Activated CD4-positive, alpha-beta memory T cell treated with anti-CD3 and anti-CD28 coated beads for 36 hours (primary cell): Measurements from ENCODE around the gene WIPI1. TPM values are rescaled to one million over a fixed set of nuclear protein-coding genes. Genes with fewer than 3 reads are reported as not detected.

Experiments
- microRNA-seq: library from miRNA; unstranded; fragments of <30 nt; microRNA quantifications from one replicate; pipeline ENCODE4 v1.2.0, GENCODE V29; 2022; ENCODE audit warnings: borderline number of aligned reads, borderline microRNAs expressed, borderline replicate concordance
- total RNA-seq, 2 experiments: library from RNA; stranded (reverse); gene quantifications; one replicate each; pipeline ENCODE4 v1.2.3, GENCODE V29; 2021

The WIPI1 gene
- total RNA-seq, 2 experiments from 2014 or later: 27.3 to 27.5 TPM

Small RNA genes lying within 50 kb of the gene (microRNA-seq; reads per million reads assigned to microRNA genes)
- not detected for gene MIR635

Other genes starting within 250 kb of the WIPI1 start
- gene AMZ2, start 209.5 kb downstream of the WIPI1 start, total RNA-seq: 100 to 1,000 TPM; 134 to 146 TPM
- gene SLC16A6, start 166.4 kb downstream of the WIPI1 start, total RNA-seq: 1 to 10 TPM; 3.5 to 3.6 TPM
- gene ARSG, start 166.0 kb downstream of the WIPI1 start, total RNA-seq: 10 to 100 TPM in 1 of 2 experiments, 1 to 10 TPM in 1; 9.8 to 10.8 TPM
- 100 to 1,000 TPM; 221 to 229 TPM for gene PRKAR1A, start 54.9 kb upstream of the WIPI1 start, total RNA-seq
- not detected for gene FAM20A, start 143.9 kb upstream of the WIPI1 start, total RNA-seq